ENCODE results near the gene SNAPC3.
"Not testable (repeated sequence)": the region's sequence is repeated elsewhere in the genome, so short reads cannot be mapped to it uniquely, and the experiment has no call there.

SNAPC3 gene

GRCh38 chr9:15422372-15423230 is at the start of gene SNAPC3:
Gene SNAPC3, plus strand, starts transcription at chr9:15422876. Its CDS starts 4 bp downstream, at chr9:15422880.
- H3K4me3 ChIP-seq (ENCODE audit: low read length), result peak within 1 kb of the TSS; percentile 97
- H3K4me1 ChIP-seq (ENCODE audit: control insufficient read depth, insufficient read depth, low read length), result peaks cover 7% of the 10 kb centered on the region
- H3K9ac ChIP-seq (ENCODE audit: low read length), result peak within 1 kb of the TSS; percentile 96
- H3K27me3 ChIP-seq (ENCODE audit: control insufficient read depth, insufficient read depth, low read length), result no peaks in the 10 kb centered on the region
- H3K27ac ChIP-seq (ENCODE audit: low read depth, low read length), result peak within 1 kb of the TSS; percentile 94
- H3K36me3 ChIP-seq (ENCODE audit: control insufficient read depth, insufficient read depth, low read length), result peaks cover 4% of the 10 kb centered on the region

GRCh38 chr9:15373881-15374280 is 48.8 kb upstream of the SNAPC3 start:
- Histone ChIP-seq H3K9ac (ENCODE audit: low read length) (no peak overlapping the region), H3K4me1 (ENCODE audit: control insufficient read depth, insufficient read depth, low read length) (no peaks in the 10 kb centered on the region), H3K27me3 (ENCODE audit: control insufficient read depth, insufficient read depth, low read length) (no peaks in the 10 kb centered on the region)

GRCh38 chr9:15374310-15374709 is 48.4 kb upstream of the SNAPC3 start:
- Histone ChIP-seq H3K36me3 (ENCODE audit: control insufficient read depth, insufficient read depth, low read length) (no peaks in the 10 kb centered on the region), H3K4me3 (ENCODE audit: low read length) (no peak overlapping the region), H3K27me3 (ENCODE audit: control insufficient read depth, insufficient read depth, low read length) (no peaks in the 10 kb centered on the region), H3K27ac (ENCODE audit: low read depth, low read length) (no peak overlapping the region), H3K9ac (ENCODE audit: low read length) (no peak overlapping the region), H3K4me1 (ENCODE audit: control insufficient read depth, insufficient read depth, low read length) (no peaks in the 10 kb centered on the region)

More at GRCh38 chr9:15373881-15374280, 48.8 kb upstream of the SNAPC3 start:
- Histone ChIP-seq H3K4me3 (ENCODE audit: low read length) (no peak overlapping the region), H3K36me3 (ENCODE audit: control insufficient read depth, insufficient read depth, low read length) (no peaks in the 10 kb centered on the region), H3K27ac (ENCODE audit: low read depth, low read length) (no peak overlapping the region)

GRCh38 chr9:15374825-15375224 is 47.9 kb upstream of the SNAPC3 start:
- Histone ChIP-seq H3K9ac (ENCODE audit: low read length) (no peak overlapping the region), H3K4me1 (ENCODE audit: control insufficient read depth, insufficient read depth, low read length) (no peaks in the 10 kb centered on the region), H3K4me3 (ENCODE audit: low read length) (no peak overlapping the region), H3K27ac (ENCODE audit: low read depth, low read length) (no peak overlapping the region), H3K27me3 (ENCODE audit: control insufficient read depth, insufficient read depth, low read length) (no peaks in the 10 kb centered on the region), H3K36me3 (ENCODE audit: control insufficient read depth, insufficient read depth, low read length) (no peaks in the 10 kb centered on the region)

- Histone ChIP-seq H3K9ac (ENCODE audit: low read length) (no peak overlapping the region), H3K27ac (ENCODE audit: low read depth, low read length) (peak overlapping the region; percentile 28), H3K4me1 (ENCODE audit: control insufficient read depth, insufficient read depth, low read length) (no peaks in the 10 kb centered on the region), H3K36me3 (ENCODE audit: control insufficient read depth, insufficient read depth, low read length) (no peaks in the 10 kb centered on the region), H3K27me3 (ENCODE audit: control insufficient read depth, insufficient read depth, low read length) (no peaks in the 10 kb centered on the region), H3K4me3 (ENCODE audit: low read length) (no peak overlapping the region)
Observed at GRCh38 chr9:15377625-15378540, 44.8 kb upstream of the SNAPC3 start.

GRCh38 chr9:15379317-15379716 is 43.4 kb upstream of the SNAPC3 start:
- not testable (repeated sequence) for H3K4me3 ChIP-seq (ENCODE audit: low read length); H3K36me3 ChIP-seq (ENCODE audit: control insufficient read depth, insufficient read depth, low read length); H3K4me1 ChIP-seq (ENCODE audit: control insufficient read depth, insufficient read depth, low read length); H3K27ac ChIP-seq (ENCODE audit: low read depth, low read length); H3K27me3 ChIP-seq (ENCODE audit: control insufficient read depth, insufficient read depth, low read length); H3K9ac ChIP-seq (ENCODE audit: low read length)

- not testable (repeated sequence) for H3K27me3 ChIP-seq (ENCODE audit: control insufficient read depth, insufficient read depth, low read length); H3K4me1 ChIP-seq (ENCODE audit: control insufficient read depth, insufficient read depth, low read length); H3K4me3 ChIP-seq (ENCODE audit: low read length); H3K36me3 ChIP-seq (ENCODE audit: control insufficient read depth, insufficient read depth, low read length); H3K9ac ChIP-seq (ENCODE audit: low read length); H3K27ac ChIP-seq (ENCODE audit: low read depth, low read length)
Observed at GRCh38 chr9:15379888-15380287, 42.8 kb upstream of the SNAPC3 start.

- Histone ChIP-seq H3K4me1 (ENCODE audit: control insufficient read depth, insufficient read depth, low read length) (no peaks in the 10 kb centered on the region), H3K27me3 (ENCODE audit: control insufficient read depth, insufficient read depth, low read length) (no peaks in the 10 kb centered on the region), H3K4me3 (ENCODE audit: low read length) (no peak overlapping the region)
Observed at GRCh38 chr9:15381491-15381890, 41.2 kb upstream of the SNAPC3 start.

GRCh38 chr9:15386465-15386864 is 36.2 kb upstream of the SNAPC3 start:
- H3K4me3 ChIP-seq (ENCODE audit: low read length), result no peak overlapping the region
- no peaks in the 10 kb centered on the region for H3K36me3 ChIP-seq (ENCODE audit: control insufficient read depth, insufficient read depth, low read length)

More at GRCh38 chr9:15381491-15381890, 41.2 kb upstream of the SNAPC3 start:
- H3K36me3 ChIP-seq (ENCODE audit: control insufficient read depth, insufficient read depth, low read length), result no peaks in the 10 kb centered on the region
- no peak overlapping the region for H3K27ac ChIP-seq (ENCODE audit: low read depth, low read length)
- no peak overlapping the region for H3K9ac ChIP-seq (ENCODE audit: low read length)

GRCh38 chr9:15389173-15389572 is 33.5 kb upstream of the SNAPC3 start:
- Histone ChIP-seq H3K4me3 (ENCODE audit: low read length) (no peak overlapping the region), H3K27ac (ENCODE audit: low read depth, low read length) (no peak overlapping the region), H3K9ac (ENCODE audit: low read length) (no peak overlapping the region), H3K27me3 (ENCODE audit: control insufficient read depth, insufficient read depth, low read length) (no peaks in the 10 kb centered on the region), H3K4me1 (ENCODE audit: control insufficient read depth, insufficient read depth, low read length) (no peaks in the 10 kb centered on the region), H3K36me3 (ENCODE audit: control insufficient read depth, insufficient read depth, low read length) (no peaks in the 10 kb centered on the region)

More at GRCh38 chr9:15386465-15386864, 36.2 kb upstream of the SNAPC3 start:
- Histone ChIP-seq H3K27ac (ENCODE audit: low read depth, low read length) (no peak overlapping the region), H3K9ac (ENCODE audit: low read length) (no peak overlapping the region), H3K27me3 (ENCODE audit: control insufficient read depth, insufficient read depth, low read length) (no peaks in the 10 kb centered on the region), H3K4me1 (ENCODE audit: control insufficient read depth, insufficient read depth, low read length) (no peaks in the 10 kb centered on the region)

GRCh38 chr9:15389631-15390030 is 33.0 kb upstream of the SNAPC3 start:
- H3K4me3 ChIP-seq (ENCODE audit: low read length), result no peak overlapping the region
- H3K36me3 ChIP-seq (ENCODE audit: control insufficient read depth, insufficient read depth, low read length), result no peaks in the 10 kb centered on the region
- no peaks in the 10 kb centered on the region for H3K27me3 ChIP-seq (ENCODE audit: control insufficient read depth, insufficient read depth, low read length)
- H3K9ac ChIP-seq (ENCODE audit: low read length), result no peak overlapping the region
- H3K27ac ChIP-seq (ENCODE audit: low read depth, low read length), result no peak overlapping the region
- no peaks in the 10 kb centered on the region for H3K4me1 ChIP-seq (ENCODE audit: control insufficient read depth, insufficient read depth, low read length)

GRCh38 chr9:15390201-15390600 is 32.5 kb upstream of the SNAPC3 start:
- Histone ChIP-seq H3K9ac (ENCODE audit: low read length) (no peak overlapping the region), H3K27me3 (ENCODE audit: control insufficient read depth, insufficient read depth, low read length) (no peaks in the 10 kb centered on the region), H3K4me1 (ENCODE audit: control insufficient read depth, insufficient read depth, low read length) (no peaks in the 10 kb centered on the region), H3K27ac (ENCODE audit: low read depth, low read length) (no peak overlapping the region), H3K36me3 (ENCODE audit: control insufficient read depth, insufficient read depth, low read length) (no peaks in the 10 kb centered on the region), H3K4me3 (ENCODE audit: low read length) (no peak overlapping the region)

All from rectal smooth muscle tissue (tissue), 1 donor.